ENCODE data around the gene HMCN1.

HMCN1 gene

GRCh38 chr1:185920602-185921001, 186.4 kb downstream of the HMCN1 start:
- no peak for DNase-seq

- DNase-seq: no peak
These were observed 187.4 kb downstream of the HMCN1 start for GRCh38 chr1:185921636-185922035.

GRCh38 chr1:185926588-185926987, 192.4 kb downstream of the HMCN1 start:
- DNase-seq: no peak

DNA sequence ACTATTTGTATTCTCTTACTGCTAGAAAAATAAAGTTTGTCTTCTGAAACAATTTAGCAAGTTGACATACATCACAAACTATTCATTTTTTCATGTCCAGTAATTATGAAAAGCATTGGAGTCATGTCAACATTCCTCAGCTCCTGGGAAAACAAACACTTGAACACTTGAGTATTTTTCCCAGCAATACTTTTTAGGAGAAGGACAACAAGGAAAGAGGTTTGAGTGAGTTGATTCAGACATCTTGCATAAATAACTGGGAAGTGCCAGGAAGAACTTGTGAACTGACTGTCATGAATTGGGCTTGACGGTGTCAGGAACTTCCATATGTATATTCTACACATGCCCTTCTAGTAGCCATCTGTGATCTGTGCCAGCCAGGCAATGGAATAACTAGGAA, 195.6 kb downstream of the HMCN1 start:
- DNase-seq: no peak

GRCh38 chr1:185931438-185931837, 197.2 kb downstream of the HMCN1 start:
- DNase-seq: no peak

DNA sequence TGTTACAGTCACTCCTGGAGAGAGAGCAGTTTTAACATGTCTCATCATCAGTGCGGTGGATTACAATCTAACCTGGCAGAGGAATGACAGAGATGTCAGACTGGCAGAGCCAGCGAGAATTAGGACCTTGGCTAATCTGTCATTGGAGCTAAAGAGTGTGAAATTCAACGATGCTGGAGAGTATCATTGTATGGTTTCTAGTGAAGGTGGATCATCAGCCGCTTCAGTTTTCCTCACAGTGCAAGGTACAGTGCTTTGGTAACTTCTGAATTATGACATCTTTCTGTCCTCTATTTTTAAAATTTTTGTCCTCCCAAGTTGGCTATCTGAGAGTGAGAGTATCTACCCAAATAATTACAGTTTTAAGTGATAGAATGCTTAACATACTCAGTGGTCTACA, 199.4 kb downstream of the HMCN1 start:
- DNase-seq: no peak

GRCh38 chr1:185934476-185935189, 200.4 kb downstream of the HMCN1 start:
- DNase-seq: no peak

- DNase-seq: no peak
These were observed 201.2 kb downstream of the HMCN1 start for GRCh38 chr1:185935360-185935759.

GRCh38 chr1:185936641-185937040, 202.4 kb downstream of the HMCN1 start:
- DNase-seq: no peak

GRCh38 chr1:185938396-185938795, 204.2 kb downstream of the HMCN1 start:
- no peak for DNase-seq

DNA sequence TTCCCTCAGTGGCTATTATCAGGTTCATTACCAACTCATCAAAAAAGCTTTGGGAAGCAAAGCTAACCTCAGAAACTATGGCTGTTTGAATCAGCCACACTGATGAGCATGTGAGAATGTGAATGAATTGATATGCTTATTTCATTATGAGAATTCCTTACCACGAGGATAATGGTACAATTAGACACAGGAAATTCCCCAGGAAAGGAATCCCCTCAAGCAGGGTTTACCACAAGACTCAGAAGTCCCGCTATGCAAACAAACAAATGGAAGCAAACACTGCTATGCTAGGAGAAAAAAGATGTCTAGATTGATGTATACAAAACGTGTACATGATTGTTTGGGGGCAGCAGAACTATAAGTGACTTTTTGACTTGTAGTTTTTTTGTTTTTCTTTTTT, 205.0 kb downstream of the HMCN1 start:
- no peak for DNase-seq

GRCh38 chr1:185942961-185943360, 208.8 kb downstream of the HMCN1 start:
- no peak for DNase-seq

DNA sequence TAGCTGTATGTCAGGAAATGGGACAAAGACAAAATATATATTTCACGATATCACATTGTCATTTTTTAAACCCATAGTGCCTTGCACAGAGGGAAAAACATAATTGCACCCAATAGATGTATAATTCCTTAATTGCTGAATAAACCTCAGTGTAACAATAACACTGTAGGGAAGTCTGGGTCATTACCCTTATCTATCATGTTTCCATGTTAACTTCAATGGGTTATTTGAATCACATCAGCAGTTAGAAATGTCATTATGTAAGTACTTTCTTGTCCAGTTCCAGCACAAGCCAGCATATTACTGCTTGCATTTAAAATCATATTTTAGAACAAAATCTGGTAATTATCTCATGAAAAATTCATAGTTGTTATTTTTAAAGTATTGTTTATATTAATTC, 222.7 kb downstream of the HMCN1 start:
- no peak for DNase-seq

- DNase-seq: no peak
These were observed 223.5 kb downstream of the HMCN1 start for GRCh38 chr1:185957441-185958363.

DNA sequence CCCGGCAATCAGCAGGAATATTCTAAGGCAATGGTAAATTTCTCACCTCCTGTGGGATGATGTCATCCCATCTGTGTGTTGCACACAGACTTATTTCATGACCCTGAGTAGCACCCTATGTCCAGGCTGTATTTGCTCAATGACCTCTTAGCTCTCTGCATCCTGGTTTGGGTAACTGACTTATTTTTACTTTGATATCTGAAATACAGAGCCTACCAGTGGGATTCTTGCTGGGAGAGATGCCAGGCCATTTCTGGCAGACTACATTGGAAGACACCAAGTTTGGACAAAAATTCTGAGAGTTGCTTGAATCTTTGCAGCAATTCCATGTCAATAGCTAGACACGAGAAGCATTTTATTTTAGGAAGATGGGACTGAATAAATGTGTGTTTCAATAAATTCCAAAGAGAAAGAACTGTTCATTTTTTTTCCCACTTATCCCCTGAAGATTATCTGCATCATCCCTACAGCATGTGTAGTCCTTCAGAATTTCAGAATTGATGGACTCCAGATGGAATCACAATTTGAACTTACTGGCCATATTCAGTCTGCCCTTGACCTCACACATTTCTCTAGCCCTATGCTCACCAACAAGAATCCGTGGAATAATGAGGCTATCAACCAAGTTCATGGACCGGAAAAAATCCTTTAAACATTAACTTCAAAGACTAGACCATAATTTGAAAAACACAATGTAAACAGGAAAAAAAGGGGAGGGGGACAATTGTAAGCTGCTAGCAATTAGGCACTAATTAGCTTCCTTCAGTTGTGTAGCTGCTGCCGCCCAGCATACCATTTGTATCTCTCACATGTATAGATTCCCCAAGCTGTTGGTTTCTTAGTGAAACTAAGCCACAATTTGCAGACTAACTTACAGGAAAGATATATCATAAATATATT, 226.5 kb downstream of the HMCN1 start:
- DNase-seq: no peak

GRCh38 chr1:185961664-185962063, 227.5 kb downstream of the HMCN1 start:
- DNase-seq: no peak

DNA sequence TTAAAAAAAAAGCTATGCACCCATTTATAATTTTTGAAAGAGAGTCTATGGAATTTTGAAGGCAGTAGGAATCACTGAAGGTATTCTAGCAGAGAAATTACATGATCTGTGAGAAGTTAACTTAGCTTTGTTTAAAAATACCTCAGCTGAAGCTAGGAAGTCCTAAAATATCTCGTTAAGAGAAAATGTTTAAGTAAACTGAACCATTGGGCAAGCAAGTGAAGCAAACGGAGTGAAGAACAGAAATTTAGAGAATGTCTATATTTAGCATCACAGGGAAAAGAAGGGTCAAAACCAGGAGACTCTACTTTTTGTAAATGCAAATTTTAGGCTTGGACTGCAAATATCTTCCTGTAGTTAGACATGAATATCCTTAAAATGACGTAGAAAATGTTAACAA, 230.8 kb downstream of the HMCN1 start:
- DNase-seq: no peak

- no peak for DNase-seq
These were observed 231.7 kb downstream of the HMCN1 start for GRCh38 chr1:185965870-185966269.

GRCh38 chr1:185966471-185966870, 232.3 kb downstream of the HMCN1 start:
- DNase-seq: no peak

DNA sequence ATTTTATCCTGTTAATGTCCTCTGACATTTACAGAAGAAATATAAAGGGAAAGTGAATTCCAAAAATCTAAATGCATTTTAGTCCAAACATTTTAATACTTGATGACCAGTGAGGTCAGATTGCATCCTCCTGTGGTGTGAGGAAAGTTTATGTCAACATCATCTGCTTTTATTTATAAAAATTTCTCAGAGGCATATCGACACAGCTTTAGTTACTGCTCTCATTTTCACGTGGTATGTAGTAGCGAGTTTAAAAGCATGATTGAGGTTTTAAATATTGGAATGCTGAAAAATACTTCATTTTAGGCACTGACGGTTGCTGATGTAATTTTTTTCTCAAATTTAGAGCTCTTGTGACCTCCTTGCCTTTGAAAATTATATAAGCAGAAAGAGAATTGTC, 234.8 kb downstream of the HMCN1 start:
- no peak for DNase-seq

GRCh38 chr1:185969524-185969991, 235.4 kb downstream of the HMCN1 start:
- DNase-seq: no peak

DNA sequence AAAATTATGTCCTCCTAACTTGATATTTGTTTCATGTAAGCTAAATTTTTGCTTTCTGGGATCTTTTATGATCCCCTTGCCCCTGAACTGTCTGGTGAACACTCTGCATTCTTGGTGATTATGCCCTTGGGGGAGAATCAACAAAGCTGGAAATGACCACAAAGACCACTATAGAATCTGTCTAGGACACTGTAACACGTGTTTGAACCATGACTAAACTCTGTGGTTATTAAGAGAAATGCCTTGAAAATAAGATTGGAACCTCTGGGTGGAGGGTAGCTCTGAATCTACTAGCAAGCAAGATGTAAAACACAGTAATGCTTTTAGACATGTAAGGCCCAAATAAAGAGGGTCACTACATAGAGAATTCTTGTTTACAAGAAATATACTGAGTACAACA, 237.5 kb downstream of the HMCN1 start:
- no peak for DNase-seq

All from CD4-positive, alpha-beta T cell treated with Interleukin-10 for 1 hour (primary cell).